WTC11 (cell line): Measurements from ENCODE around the gene GPC6. TPM values are rescaled to one million over a fixed set of nuclear protein-coding genes. Genes with fewer than 3 reads are reported as not detected.

Source experiments
- IRF2 ChIP-seq: sonication (generic); formaldehyde crosslinking; IDR thresholded peaks from 2 replicates; pipeline ENCODE4 v1.8.0; 2022; ENCODE audit warnings: low read depth, missing genetic modification reagents, borderline replicate concordance
- SOX15 ChIP-seq: fragments of 250-450 bp; sonication (Bioruptor Pico); IDR thresholded peaks from 2 replicates; pipeline ENCODE4 v1.9.0; 2021; ENCODE audit warnings: mild to moderate bottlenecking
- TCF7 ChIP-seq: sonication (generic); formaldehyde crosslinking; IDR thresholded peaks from 2 replicates; pipeline ENCODE4 v1.8.0; 2022; ENCODE audit warnings: mild to moderate bottlenecking, low read depth, missing genetic modification reagents, moderate library complexity
- ZNF138 ChIP-seq: sonication (generic); formaldehyde crosslinking; conservative IDR thresholded peaks from 2 replicates; pipeline ENCODE4 v1.8.1; 2022; ENCODE audit warnings: mild to moderate bottlenecking, moderate library complexity, missing genetic modification reagents
- ZNF263 ChIP-seq: sonication (generic); formaldehyde crosslinking; IDR thresholded peaks from 2 replicates; pipeline ENCODE4 v1.8.1; 2022; ENCODE audit warnings: low read depth, mild to moderate bottlenecking, moderate library complexity, missing genetic modification reagents
- ZNF671 ChIP-seq: fragments of 250-450 bp; sonication (Bioruptor Pico); IDR thresholded peaks from 2 replicates; pipeline ENCODE4 v1.8.0; 2021; ENCODE audit warnings: mild to moderate bottlenecking
- total RNA-seq: library from RNA; stranded (reverse); gene quantifications from 3 replicates; pipeline ENCODE4 v1.2.3, GENCODE V29; 2021
- TF ChIP-seq, protein P1 (sequence below): sonication (generic); formaldehyde crosslinking; IDR thresholded peaks from 2 replicates; pipeline ENCODE4 v1.8.0; 2022; ENCODE audit warnings: mild to moderate bottlenecking, missing genetic modification reagents
- TF ChIP-seq, protein P2 (sequence below): sonication (generic); formaldehyde crosslinking; IDR thresholded peaks from 2 replicates; pipeline ENCODE4 v1.8.1; 2022; ENCODE audit warnings: mild to moderate bottlenecking, moderate library complexity, missing genetic modification reagents
- TF ChIP-seq, protein P3 (sequence below): sonication (generic); formaldehyde crosslinking; IDR thresholded peaks from 2 replicates; pipeline ENCODE4 v1.8.1; 2022; ENCODE audit warnings: mild to moderate bottlenecking, missing genetic modification reagents, moderate library complexity, borderline replicate concordance
- TF ChIP-seq, protein P4 (sequence below): sonication (generic); formaldehyde crosslinking; IDR thresholded peaks from 2 replicates; pipeline ENCODE4 v1.8.0; 2022; ENCODE audit warnings: mild to moderate bottlenecking, missing genetic modification reagents
- TF ChIP-seq, protein P5 (sequence below): fragments of 250-450 bp; sonication (Bioruptor Pico); IDR thresholded peaks from 2 replicates; pipeline ENCODE4 v1.9.0; 2021; ENCODE audit warnings: mild to moderate bottlenecking
- TF ChIP-seq, protein P6 (sequence below): sonication (generic); formaldehyde crosslinking; IDR thresholded peaks from 2 replicates; pipeline ENCODE4 v1.8.1; 2023; ENCODE audit warnings: mild to moderate bottlenecking, missing genetic modification reagents, moderate library complexity
- TF ChIP-seq, protein P7 (sequence below): fragments of 250-450 bp; sonication (Bioruptor Pico); IDR thresholded peaks from 2 replicates; pipeline ENCODE4 v2.1.2; 2022; ENCODE audit warnings: mild to moderate bottlenecking, moderate library complexity
- TF ChIP-seq, protein P8 (sequence below): fragments of 200-600 bp; IDR thresholded peaks from 2 replicates; pipeline ENCODE4 v1.8.0; 2022; ENCODE audit warnings: antibody characterized with exemption
- TF ChIP-seq, protein P9 (sequence below): sonication (generic); formaldehyde crosslinking; IDR thresholded peaks from 2 replicates; pipeline ENCODE4 v1.8.1; 2023; ENCODE audit warnings: mild to moderate bottlenecking, missing genetic modification reagents, borderline replicate concordance

The GPC6 gene
- total RNA-seq, 1 experiment from 2014 or later, result 19.5 TPM

DNA sequence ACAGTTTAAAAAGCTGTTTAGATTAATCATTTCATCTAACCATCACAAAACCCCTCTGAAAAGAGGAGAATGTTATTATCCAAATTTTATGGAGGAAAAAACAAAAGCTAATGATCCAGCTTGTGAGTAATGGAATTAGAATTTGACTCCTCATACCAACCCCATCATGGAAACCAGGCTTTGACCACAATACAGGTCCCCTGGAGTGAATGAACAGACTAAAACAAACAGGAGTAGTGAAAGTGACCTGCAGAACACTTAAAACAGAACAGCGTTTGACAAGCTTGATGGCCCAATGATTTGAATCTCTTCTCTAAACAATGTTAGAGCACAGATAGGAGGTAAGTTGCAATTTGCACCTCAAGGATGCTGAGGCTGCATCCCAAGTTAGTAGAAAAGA, 1022.9 kb downstream of the GPC6 start (continued):
- TF ChIP-seq, protein P1, sequence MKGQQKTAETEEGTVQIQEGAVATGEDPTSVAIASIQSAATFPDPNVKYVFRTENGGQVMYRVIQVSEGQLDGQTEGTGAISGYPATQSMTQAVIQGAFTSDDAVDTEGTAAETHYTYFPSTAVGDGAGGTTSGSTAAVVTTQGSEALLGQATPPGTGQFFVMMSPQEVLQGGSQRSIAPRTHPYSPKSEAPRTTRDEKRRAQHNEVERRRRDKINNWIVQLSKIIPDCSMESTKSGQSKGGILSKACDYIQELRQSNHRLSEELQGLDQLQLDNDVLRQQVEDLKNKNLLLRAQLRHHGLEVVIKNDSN, result no peak
- TF ChIP-seq, protein P2, sequence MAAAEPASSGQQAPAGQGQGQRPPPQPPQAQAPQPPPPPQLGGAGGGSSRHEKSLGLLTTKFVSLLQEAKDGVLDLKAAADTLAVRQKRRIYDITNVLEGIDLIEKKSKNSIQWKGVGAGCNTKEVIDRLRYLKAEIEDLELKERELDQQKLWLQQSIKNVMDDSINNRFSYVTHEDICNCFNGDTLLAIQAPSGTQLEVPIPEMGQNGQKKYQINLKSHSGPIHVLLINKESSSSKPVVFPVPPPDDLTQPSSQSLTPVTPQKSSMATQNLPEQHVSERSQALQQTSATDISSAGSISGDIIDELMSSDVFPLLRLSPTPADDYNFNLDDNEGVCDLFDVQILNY (CRISPR knock-in tag), result no peak
- TF ChIP-seq, protein P3, sequence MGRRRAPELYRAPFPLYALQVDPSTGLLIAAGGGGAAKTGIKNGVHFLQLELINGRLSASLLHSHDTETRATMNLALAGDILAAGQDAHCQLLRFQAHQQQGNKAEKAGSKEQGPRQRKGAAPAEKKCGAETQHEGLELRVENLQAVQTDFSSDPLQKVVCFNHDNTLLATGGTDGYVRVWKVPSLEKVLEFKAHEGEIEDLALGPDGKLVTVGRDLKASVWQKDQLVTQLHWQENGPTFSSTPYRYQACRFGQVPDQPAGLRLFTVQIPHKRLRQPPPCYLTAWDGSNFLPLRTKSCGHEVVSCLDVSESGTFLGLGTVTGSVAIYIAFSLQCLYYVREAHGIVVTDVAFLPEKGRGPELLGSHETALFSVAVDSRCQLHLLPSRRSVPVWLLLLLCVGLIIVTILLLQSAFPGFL (CRISPR knock-in tag), result no peak
- TF ChIP-seq, protein P4, sequence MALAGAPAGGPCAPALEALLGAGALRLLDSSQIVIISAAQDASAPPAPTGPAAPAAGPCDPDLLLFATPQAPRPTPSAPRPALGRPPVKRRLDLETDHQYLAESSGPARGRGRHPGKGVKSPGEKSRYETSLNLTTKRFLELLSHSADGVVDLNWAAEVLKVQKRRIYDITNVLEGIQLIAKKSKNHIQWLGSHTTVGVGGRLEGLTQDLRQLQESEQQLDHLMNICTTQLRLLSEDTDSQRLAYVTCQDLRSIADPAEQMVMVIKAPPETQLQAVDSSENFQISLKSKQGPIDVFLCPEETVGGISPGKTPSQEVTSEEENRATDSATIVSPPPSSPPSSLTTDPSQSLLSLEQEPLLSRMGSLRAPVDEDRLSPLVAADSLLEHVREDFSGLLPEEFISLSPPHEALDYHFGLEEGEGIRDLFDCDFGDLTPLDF (CRISPR knock-in tag), result no peak
- TF ChIP-seq, protein P5, sequence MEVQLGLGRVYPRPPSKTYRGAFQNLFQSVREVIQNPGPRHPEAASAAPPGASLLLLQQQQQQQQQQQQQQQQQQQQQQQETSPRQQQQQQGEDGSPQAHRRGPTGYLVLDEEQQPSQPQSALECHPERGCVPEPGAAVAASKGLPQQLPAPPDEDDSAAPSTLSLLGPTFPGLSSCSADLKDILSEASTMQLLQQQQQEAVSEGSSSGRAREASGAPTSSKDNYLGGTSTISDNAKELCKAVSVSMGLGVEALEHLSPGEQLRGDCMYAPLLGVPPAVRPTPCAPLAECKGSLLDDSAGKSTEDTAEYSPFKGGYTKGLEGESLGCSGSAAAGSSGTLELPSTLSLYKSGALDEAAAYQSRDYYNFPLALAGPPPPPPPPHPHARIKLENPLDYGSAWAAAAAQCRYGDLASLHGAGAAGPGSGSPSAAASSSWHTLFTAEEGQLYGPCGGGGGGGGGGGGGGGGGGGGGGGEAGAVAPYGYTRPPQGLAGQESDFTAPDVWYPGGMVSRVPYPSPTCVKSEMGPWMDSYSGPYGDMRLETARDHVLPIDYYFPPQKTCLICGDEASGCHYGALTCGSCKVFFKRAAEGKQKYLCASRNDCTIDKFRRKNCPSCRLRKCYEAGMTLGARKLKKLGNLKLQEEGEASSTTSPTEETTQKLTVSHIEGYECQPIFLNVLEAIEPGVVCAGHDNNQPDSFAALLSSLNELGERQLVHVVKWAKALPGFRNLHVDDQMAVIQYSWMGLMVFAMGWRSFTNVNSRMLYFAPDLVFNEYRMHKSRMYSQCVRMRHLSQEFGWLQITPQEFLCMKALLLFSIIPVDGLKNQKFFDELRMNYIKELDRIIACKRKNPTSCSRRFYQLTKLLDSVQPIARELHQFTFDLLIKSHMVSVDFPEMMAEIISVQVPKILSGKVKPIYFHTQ (CRISPR knock-in tag), result no peak
- TF ChIP-seq ZNF138 (CRISPR knock-in tag) (no peak), IRF2 (CRISPR knock-in tag) (no peak), SOX15 (CRISPR knock-in tag) (no peak), ZNF263 (CRISPR knock-in tag) (no peak), ZNF671 (CRISPR knock-in tag) (no peak), TCF7 (no peak)
- TF ChIP-seq, protein P6, sequence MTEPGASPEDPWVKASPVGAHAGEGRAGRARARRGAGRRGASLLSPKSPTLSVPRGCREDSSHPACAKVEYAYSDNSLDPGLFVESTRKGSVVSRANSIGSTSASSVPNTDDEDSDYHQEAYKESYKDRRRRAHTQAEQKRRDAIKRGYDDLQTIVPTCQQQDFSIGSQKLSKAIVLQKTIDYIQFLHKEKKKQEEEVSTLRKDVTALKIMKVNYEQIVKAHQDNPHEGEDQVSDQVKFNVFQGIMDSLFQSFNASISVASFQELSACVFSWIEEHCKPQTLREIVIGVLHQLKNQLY (CRISPR knock-in tag), result no peak
- TF ChIP-seq, protein P7, sequence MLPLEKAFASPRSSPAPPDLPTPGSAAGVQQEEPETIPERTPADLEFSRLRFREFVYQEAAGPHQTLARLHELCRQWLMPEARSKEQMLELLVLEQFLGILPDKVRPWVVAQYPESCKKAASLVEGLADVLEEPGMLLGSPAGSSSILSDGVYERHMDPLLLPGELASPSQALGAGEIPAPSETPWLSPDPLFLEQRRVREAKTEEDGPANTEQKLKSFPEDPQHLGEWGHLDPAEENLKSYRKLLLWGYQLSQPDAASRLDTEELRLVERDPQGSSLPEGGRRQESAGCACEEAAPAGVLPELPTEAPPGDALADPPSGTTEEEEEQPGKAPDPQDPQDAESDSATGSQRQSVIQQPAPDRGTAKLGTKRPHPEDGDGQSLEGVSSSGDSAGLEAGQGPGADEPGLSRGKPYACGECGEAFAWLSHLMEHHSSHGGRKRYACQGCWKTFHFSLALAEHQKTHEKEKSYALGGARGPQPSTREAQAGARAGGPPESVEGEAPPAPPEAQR, result no peak
- TF ChIP-seq, protein P8, sequence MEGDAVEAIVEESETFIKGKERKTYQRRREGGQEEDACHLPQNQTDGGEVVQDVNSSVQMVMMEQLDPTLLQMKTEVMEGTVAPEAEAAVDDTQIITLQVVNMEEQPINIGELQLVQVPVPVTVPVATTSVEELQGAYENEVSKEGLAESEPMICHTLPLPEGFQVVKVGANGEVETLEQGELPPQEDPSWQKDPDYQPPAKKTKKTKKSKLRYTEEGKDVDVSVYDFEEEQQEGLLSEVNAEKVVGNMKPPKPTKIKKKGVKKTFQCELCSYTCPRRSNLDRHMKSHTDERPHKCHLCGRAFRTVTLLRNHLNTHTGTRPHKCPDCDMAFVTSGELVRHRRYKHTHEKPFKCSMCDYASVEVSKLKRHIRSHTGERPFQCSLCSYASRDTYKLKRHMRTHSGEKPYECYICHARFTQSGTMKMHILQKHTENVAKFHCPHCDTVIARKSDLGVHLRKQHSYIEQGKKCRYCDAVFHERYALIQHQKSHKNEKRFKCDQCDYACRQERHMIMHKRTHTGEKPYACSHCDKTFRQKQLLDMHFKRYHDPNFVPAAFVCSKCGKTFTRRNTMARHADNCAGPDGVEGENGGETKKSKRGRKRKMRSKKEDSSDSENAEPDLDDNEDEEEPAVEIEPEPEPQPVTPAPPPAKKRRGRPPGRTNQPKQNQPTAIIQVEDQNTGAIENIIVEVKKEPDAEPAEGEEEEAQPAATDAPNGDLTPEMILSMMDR, result no peak
- TF ChIP-seq, protein P9, sequence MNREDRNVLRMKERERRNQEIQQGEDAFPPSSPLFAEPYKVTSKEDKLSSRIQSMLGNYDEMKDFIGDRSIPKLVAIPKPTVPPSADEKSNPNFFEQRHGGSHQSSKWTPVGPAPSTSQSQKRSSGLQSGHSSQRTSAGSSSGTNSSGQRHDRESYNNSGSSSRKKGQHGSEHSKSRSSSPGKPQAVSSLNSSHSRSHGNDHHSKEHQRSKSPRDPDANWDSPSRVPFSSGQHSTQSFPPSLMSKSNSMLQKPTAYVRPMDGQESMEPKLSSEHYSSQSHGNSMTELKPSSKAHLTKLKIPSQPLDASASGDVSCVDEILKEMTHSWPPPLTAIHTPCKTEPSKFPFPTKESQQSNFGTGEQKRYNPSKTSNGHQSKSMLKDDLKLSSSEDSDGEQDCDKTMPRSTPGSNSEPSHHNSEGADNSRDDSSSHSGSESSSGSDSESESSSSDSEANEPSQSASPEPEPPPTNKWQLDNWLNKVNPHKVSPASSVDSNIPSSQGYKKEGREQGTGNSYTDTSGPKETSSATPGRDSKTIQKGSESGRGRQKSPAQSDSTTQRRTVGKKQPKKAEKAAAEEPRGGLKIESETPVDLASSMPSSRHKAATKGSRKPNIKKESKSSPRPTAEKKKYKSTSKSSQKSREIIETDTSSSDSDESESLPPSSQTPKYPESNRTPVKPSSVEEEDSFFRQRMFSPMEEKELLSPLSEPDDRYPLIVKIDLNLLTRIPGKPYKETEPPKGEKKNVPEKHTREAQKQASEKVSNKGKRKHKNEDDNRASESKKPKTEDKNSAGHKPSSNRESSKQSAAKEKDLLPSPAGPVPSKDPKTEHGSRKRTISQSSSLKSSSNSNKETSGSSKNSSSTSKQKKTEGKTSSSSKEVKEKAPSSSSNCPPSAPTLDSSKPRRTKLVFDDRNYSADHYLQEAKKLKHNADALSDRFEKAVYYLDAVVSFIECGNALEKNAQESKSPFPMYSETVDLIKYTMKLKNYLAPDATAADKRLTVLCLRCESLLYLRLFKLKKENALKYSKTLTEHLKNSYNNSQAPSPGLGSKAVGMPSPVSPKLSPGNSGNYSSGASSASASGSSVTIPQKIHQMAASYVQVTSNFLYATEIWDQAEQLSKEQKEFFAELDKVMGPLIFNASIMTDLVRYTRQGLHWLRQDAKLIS, result no peak
- TF ChIP-seq, all 79 proteins: peak for 0
